K562 (cell line): Measurements from ENCODE around the gene C11orf65. TPM values are rescaled to one million over a fixed set of nuclear protein-coding genes. Genes with fewer than 3 reads are reported as not detected.

Experiments used
- ATAC-seq: fragments of 200-7000 bp; cut with Tn5 transposase; 3 replicates; pipeline ENCODE4 v1.9.1; 2020; ENCODE audit warnings: moderate library complexity
- BruUV-seq: library from RNA; stranded (reverse); fragments of 400-500 nt; replicated peaks from 2 replicates; lab custom pipeline; 2021; lab: Mats Ljungman, UMichigan
- CTCF ChIA-PET: fragments of 300-600 bp; formaldehyde crosslinking; extraction: SDS; loops from one replicate; lab custom pipeline; 2021; ENCODE audit warnings: low intra/inter-chr PET ratio; lab: Yijun Ruan, JAX
- POLR2A ChIA-PET: fragments of 300-600, 350-650 bp; sonication (Branson Sonifier 250); formaldehyde crosslinking; extraction: SDS; loops from one replicate; lab custom pipeline; 2021; ENCODE audit warnings: antibody characterized with exemption, inconsistent platforms; lab: Yijun Ruan, JAX
- DNase-seq, 4 experiments: peaks; one replicate each; pipeline versions ENCODE4 v3.0.0 to v3.0.0-alpha.2; 2011 to 2018; ENCODE audit warnings: low spot score in 3 of 4, mixed read lengths in 3 of 4; ENCODE audit errors: extremely low read depth in 1 of 4
- FAIRE-seq: peaks from 2 replicates; lab custom pipeline; 2011; peaks lifted over from hg19 to GRCh38; lab: Jason Lieb, UNC
- H2AFZ ChIP-seq: 2 replicates; pipeline ENCODE4 v1.6.0; 2011; ENCODE audit warnings: low read depth, low read length, control low read depth, inconsistent platforms
- H3K27ac ChIP-seq: fragments of 200-600 bp; 3 replicates; pipeline ENCODE4 v1.8.0; 2011; ENCODE audit warnings: low read depth, mild to moderate bottlenecking, control low read depth, inconsistent platforms, low read length, moderate library complexity, mixed read lengths; ENCODE audit errors: extremely low read depth
- H3K27me3 ChIP-seq, 2 experiments: fragments of 300-600 bp in 1 of 2; 2 replicates in 1 of 2; 3 replicates in 1 of 2; pipeline versions ENCODE4 v1.6.0 to v1.8.0; 2011; ENCODE audit warnings: inconsistent platforms in 2 of 2, low read length in 2 of 2, mild to moderate bottlenecking in 1 of 2, mixed read lengths in 1 of 2, moderate library complexity in 1 of 2; ENCODE audit not compliant: control insufficient read depth in 2 of 2, insufficient read depth in 2 of 2
- H3K36me3 ChIP-seq: fragments of 300-600 bp; 3 replicates; pipeline ENCODE4 v1.8.0; 2011; ENCODE audit warnings: mild to moderate bottlenecking, low read length, inconsistent platforms; ENCODE audit not compliant: control insufficient read depth, insufficient read depth
- H3K4me1 ChIP-seq, 2 experiments: fragments of 200-600 bp in 1 of 2; replicated peaks in 1 of 2; 2 replicates in 1 of 2; 3 replicates in 1 of 2; pipeline versions ENCODE4 v1.5.1 to v1.8.0; 2011; ENCODE audit warnings: inconsistent platforms in 2 of 2, low read length in 2 of 2, mild to moderate bottlenecking in 1 of 2, mixed read lengths in 1 of 2, moderate library complexity in 1 of 2; ENCODE audit not compliant: control insufficient read depth in 2 of 2, insufficient read depth in 2 of 2
- H3K4me2 ChIP-seq: 2 replicates; pipeline ENCODE4 v1.6.1; 2011; ENCODE audit warnings: low read length, control low read depth, inconsistent platforms, mixed read lengths; ENCODE audit not compliant: insufficient read depth
- H3K4me3 ChIP-seq: fragments of 200-600 bp; sonication (generic), shearing (Covaris generic); 2 replicates; pipeline ENCODE4 v1.5.1; 2016; ENCODE audit warnings: control low read depth, inconsistent platforms
- H3K79me2 ChIP-seq: fragments of 200-600 bp; 3 replicates; pipeline ENCODE4 v1.8.0; 2011; ENCODE audit warnings: low read length, inconsistent platforms; ENCODE audit not compliant: control insufficient read depth, insufficient read depth
- H3K9ac ChIP-seq, 2 experiments: 2 replicates each; pipeline versions ENCODE4 v1.6.0 to v1.6.1; 2011; ENCODE audit warnings: low read depth in 2 of 2, low read length in 2 of 2, control low read depth in 1 of 2, inconsistent platforms in 1 of 2, mild to moderate bottlenecking in 1 of 2, mixed read lengths in 1 of 2; ENCODE audit not compliant: insufficient read depth in 1 of 2
- H3K9me1 ChIP-seq: one replicate; pipeline ENCODE4 v1.6.0; 2011; ENCODE audit warnings: inconsistent platforms, mild to moderate bottlenecking, low read length, moderate library complexity; ENCODE audit not compliant: control insufficient read depth, insufficient read depth
- H3K9me3 ChIP-seq: replicated peaks from 2 replicates; pipeline ENCODE4 v1.5.1; 2011; ENCODE audit warnings: low read depth, low read length, inconsistent platforms; ENCODE audit not compliant: control insufficient read depth, insufficient read depth
- H4K20me1 ChIP-seq: replicated peaks from 2 replicates; pipeline ENCODE4 v1.6.1; 2011; ENCODE audit warnings: low read length, inconsistent platforms, mixed read lengths; ENCODE audit not compliant: control insufficient read depth, insufficient read depth
- HMG20B ChIP-seq: fragments of 250-450 bp; sonication (Bioruptor Pico); IDR thresholded peaks from 2 replicates; pipeline ENCODE4 v1.5.0; 2021; ENCODE audit warnings: mild to moderate bottlenecking
- KLF6 ChIP-seq: fragments of 250-450 bp; sonication (Bioruptor Pico); IDR thresholded peaks from 2 replicates; pipeline ENCODE4 v1.4.0; 2020; ENCODE audit warnings: mild to moderate bottlenecking, moderate library complexity, borderline replicate concordance
- MYNN ChIP-seq, 2 experiments: sonication (generic); formaldehyde crosslinking in 1 of 2; IDR thresholded peaks; 2 replicates each; pipeline versions ENCODE4 v1.5.0 to v1.6.1; 2016 to 2020; ENCODE audit warnings: antibody characterized with exemption in 1 of 2, missing genetic modification reagents in 1 of 2
- PHF21A ChIP-seq: fragments of 450-650 bp; IDR thresholded peaks from 2 replicates; pipeline ENCODE4 v1.6.1; 2017; ENCODE audit warnings: low read depth, borderline replicate concordance
- TEAD4 ChIP-seq, 2 experiments: sonication (generic) in 1 of 2; formaldehyde crosslinking in 1 of 2; IDR thresholded peaks; 2 replicates each; pipeline versions ENCODE4 v1.6.1 to v1.8.0; 2012 to 2022; ENCODE audit warnings: borderline replicate concordance in 1 of 2, inconsistent platforms in 1 of 2, low read length in 1 of 2, mild to moderate bottlenecking in 1 of 2, missing genetic modification reagents in 1 of 2
- YY1 ChIP-seq, 3 experiments: IDR thresholded peaks; 2 replicates each; pipeline ENCODE4 v1.6.1; 2011; ENCODE audit warnings: low read length in 2 of 3, mild to moderate bottlenecking in 2 of 3, moderate library complexity in 2 of 3, borderline replicate concordance in 1 of 3, control low read depth in 1 of 3, low read depth in 1 of 3; ENCODE audit not compliant: insufficient read depth in 3 of 3, insufficient replicate concordance in 2 of 3, control insufficient read depth in 1 of 3, insufficient read length in 1 of 3; ENCODE audit errors: extremely low read depth in 1 of 3
- ZNF609 ChIP-seq: sonication (generic); formaldehyde crosslinking; IDR thresholded peaks from 2 replicates; pipeline ENCODE4 v1.8.1; 2023; ENCODE audit warnings: missing genetic modification reagents, mild to moderate bottlenecking, borderline replicate concordance
- ZNF644 ChIP-seq: fragments of 200-800 bp; sonication (Bioruptor generic); IDR thresholded peaks from 2 replicates; pipeline ENCODE4 v1.6.1; 2016; ENCODE audit warnings: low read depth, missing genetic modification characterization, missing compliant biosample characterization
- WGBS: fragments of 100-300 bp; shearing (Covaris generic); methylation state at CpG from one replicate; pipeline ENCODE4 v1.1.6; 2016; ENCODE audit warnings: low coverage, mixed read lengths; ENCODE audit not compliant: insufficient coverage; ENCODE audit errors: missing lambda C conversion rate; 5-methylcytosine and 5-hydroxymethylcytosine counted together
- in situ Hi-C: fragments of 300-500 bp; cut with MboI; formaldehyde crosslinking; loops from 4 replicates; pipeline ENCODE4 v1.15.0; 2018; ENCODE audit warnings: inconsistent platforms, mixed read lengths
- intact Hi-C: fragments of 100-400 bp; cut with micrococcal nuclease; formaldehyde crosslinking; loops from 2 replicates; pipeline ENCODE4 v1.14.2; 2022
- polyA plus RNA-seq, 8 experiments: library from polyadenylated mRNA; depleted of rRNA in 4 of 8; stranded (reverse) in 5 of 8; unstranded in 3 of 8; fragments of >200 nt; fragmentation: Nextera tagmentation in 2 of 8; fragmentation: Illumina TruSeq in 1 of 8; extraction: Ambion mirVana in 2 of 8; extraction: Trizol in 1 of 8; gene quantifications; 2 replicates each; pipeline versions ENCODE4 v1.2.1 to v1.2.3, GENCODE V29; 2011 to 2014; ENCODE audit warnings: inconsistent platforms in 1 of 8, missing spikeins in 1 of 8
- total RNA-seq, 7 experiments: library from RNA; depleted of rRNA in 6 of 7; stranded (reverse); fragments of >200 nt in 6 of 7; fragmentation: Illumina TruSeq in 2 of 7; extraction: Trizol in 2 of 7; gene quantifications; 2 replicates each; pipeline versions ENCODE4 v1.2.1 to v1.2.3, GENCODE V29; 2011 to 2021; ENCODE audit warnings: low replicate concordance in 1 of 7

Gene C11orf65
- total and polyA plus RNA-seq, 9 of the 15 experiments (the other 6 are each of a cell fraction or from before 2014, with no cell fraction given): 1.0 to 2.1 (median 1.2) TPM

- H3K79me2 ChIP-seq: no peaks in the 10 kb centered on the region
- no peaks in the 10 kb centered on the region for H4K20me1 ChIP-seq
- POLR2A ChIA-PET: no interaction called here
- H3K4me2 ChIP-seq: no peak overlapping the region
- H3K4me1 ChIP-seq: no peaks in the 10 kb centered on the region
- CTCF ChIA-PET: no interaction called here
- WGBS: 48% methylated on average over 3 of the region's 3 CpGs
- no peaks in the 10 kb centered on the region for H3K9me3 ChIP-seq
- H3K36me3 ChIP-seq: peaks cover 52% of the 10 kb centered on the region; the same call in 2 of the 3 replicates
- H3K27ac ChIP-seq: no peak overlapping the region
- ATAC-seq: no peak
- H3K27me3 ChIP-seq: no peaks in the 10 kb centered on the region
- no peak overlapping the region for H3K4me3 ChIP-seq
- no peak for DNase-seq
- H2AFZ ChIP-seq: no peak overlapping the region
- BruUV-seq: no TSS peak
- TF ChIP-seq ZNF644 (tag): no peak
- no peak for TF ChIP-seq PHF21A
- TF ChIP-seq KLF6 (CRISPR knock-in tag): no peak
- no peak for TF ChIP-seq HMG20B
- peak; percentile 15; the same call in 1 of the 2 replicates for TF ChIP-seq TEAD4 (IDR thresholded peaks at IDR 0.05; ENCODE audit: low read length)
- TF ChIP-seq TEAD4 (CRISPR knock-in tag; IDR thresholded peaks at IDR 0.05; ENCODE audit: borderline replicate concordance): no peak
- TF ChIP-seq MYNN (IDR thresholded peaks at IDR 0.05): no peak
- TF ChIP-seq MYNN (CRISPR knock-in tag; IDR thresholded peaks at IDR 0.05): no peak
- no peak for TF ChIP-seq YY1 (IDR thresholded peaks at IDR 0.05; ENCODE audit: borderline replicate concordance in 1 of 3, control insufficient read depth in 1 of 3, extremely low read depth in 1 of 3, insufficient read depth in 3 of 3, insufficient read length in 1 of 3, insufficient replicate concordance in 2 of 3, low read depth in 1 of 3, low read length in 2 of 3)
- no peak for TF ChIP-seq ZNF609
- H3K9me1 ChIP-seq: no peaks in the 10 kb centered on the region
- H3K9ac ChIP-seq: no peak overlapping the region
- no peak for FAIRE-seq
- intact Hi-C loops: no loop called here
- in situ Hi-C loops: no loop called here
These were observed 19.5 kb upstream of the C11orf65 start for GRCh38 chr11:108486828-108487227.
